HG03520 (cell line): Measurements from ENCODE around the gene IQSEC1.

Source experiments
- ATAC-seq: cut with Tn5 transposase; IDR thresholded peaks from one replicate; pipeline ENCODE4 v1.9.1; 2021; ENCODE audit warnings: mild to moderate bottlenecking, moderate library complexity; ENCODE audit not compliant: unreplicated experiment

The IQSEC1 gene

GRCh38 chr3:13070391-13071070 is 2.7 kb downstream of the IQSEC1 start:
- no peak for ATAC-seq

- peak; percentile 51 for ATAC-seq
Observed at GRCh38 chr3:13069495-13069894, 3.7 kb downstream of the IQSEC1 start.

GRCh38 chr3:13068269-13069010 is 4.8 kb downstream of the IQSEC1 start:
- ATAC-seq: no peak

GRCh38 chr3:13067778-13068177 is 5.5 kb downstream of the IQSEC1 start:
- no peak for ATAC-seq

GRCh38 chr3:13066834-13067233 is 6.4 kb downstream of the IQSEC1 start:
- ATAC-seq: no peak

GRCh38 chr3:13066236-13066635 is 7.0 kb downstream of the IQSEC1 start:
- ATAC-seq: no peak

GRCh38 chr3:13065727-13066126 is 7.5 kb downstream of the IQSEC1 start:
- no peak for ATAC-seq

GRCh38 chr3:13064964-13065363 is 8.3 kb downstream of the IQSEC1 start:
- no peak for ATAC-seq

- ATAC-seq: no peak
Observed at GRCh38 chr3:13064159-13064868, 8.9 kb downstream of the IQSEC1 start.

- no peak for ATAC-seq
Observed at GRCh38 chr3:13063225-13063624, 10.0 kb downstream of the IQSEC1 start.

GRCh38 chr3:13062647-13063046 is 10.6 kb downstream of the IQSEC1 start:
- ATAC-seq: no peak

GRCh38 chr3:13060341-13060910 is 12.8 kb downstream of the IQSEC1 start:
- no peak for ATAC-seq

GRCh38 chr3:13058346-13059120 is 14.7 kb downstream of the IQSEC1 start:
- no peak for ATAC-seq

- ATAC-seq: no peak
Observed at GRCh38 chr3:13057282-13058040, 15.8 kb downstream of the IQSEC1 start.

GRCh38 chr3:13055634-13056033 is 17.6 kb downstream of the IQSEC1 start:
- ATAC-seq: no peak

GRCh38 chr3:13054341-13055285 is 18.6 kb downstream of the IQSEC1 start:
- no peak for ATAC-seq

GRCh38 chr3:13053893-13054292 is 19.3 kb downstream of the IQSEC1 start:
- ATAC-seq: no peak

GRCh38 chr3:13053420-13053819 is 19.8 kb downstream of the IQSEC1 start:
- ATAC-seq: no peak
